Measurements from ENCODE around the gene NOXO1. TPM values are rescaled to one million over a fixed set of nuclear protein-coding genes. Genes with fewer than 3 reads are reported as not detected.
A peak's percentile ranks its signal among the peaks of the same experiment; 100 is the strongest.

NOXO1 gene
- total and polyA plus RNA-seq, 2 experiments from 2014 or later: 2.3 to 6.0 TPM

GRCh38 chr16:2019921-2020831 is 38.9 kb upstream of the NOXO1 start:
- Histone ChIP-seq H3K4me2 (peak overlapping the region; percentile 80), H3K9me3 (ENCODE audit: low read depth) (no peaks in the 10 kb centered on the region), H2AFZ (no peak overlapping the region), H4K20me1 (ENCODE audit: insufficient read depth, poor library complexity, severe bottlenecking) (no peaks in the 10 kb centered on the region), H3K27ac (no peak overlapping the region), H3K4me3 (no peak overlapping the region), H3K4me1 (ENCODE audit: insufficient read depth) (peaks cover 28% of the 10 kb centered on the region), H3K9me2 (replicated peaks; ENCODE audit: insufficient read depth) (no peaks in the 10 kb centered on the region), H3K27me3 (peaks cover 21% of the 10 kb centered on the region), H3K36me3 (replicated peaks; ENCODE audit: insufficient read depth, low read depth) (no peaks in the 10 kb centered on the region), H3K79me2 (no peaks in the 10 kb centered on the region)
- DNase-seq (ENCODE audit: low spot score): peak; percentile 48
- no peak for TF ChIP-seq CTCF (IDR thresholded peaks at IDR 0.05; ENCODE audit: poor library complexity)
- no peak for TF ChIP-seq EZH2phosphoT487 (IDR thresholded peaks at IDR 0.05; ENCODE audit: low read depth, severe bottlenecking, unreplicated experiment)
- no peak for TF ChIP-seq EZH2 (IDR thresholded peaks at IDR 0.05; ENCODE audit: borderline replicate concordance)
- 3% methylated on average over 56 of the region's 96 CpGs for WGBS (ENCODE audit: low lambda C conversion rate, missing lambda C conversion rate)

- Histone ChIP-seq H3K4me3 (no peak within 1 kb of the TSS), H3K27ac (no peak within 1 kb of the TSS), H3K27me3 (peaks cover 21% of the 10 kb centered on the region), H3K9me3 (ENCODE audit: low read depth) (no peaks in the 10 kb centered on the region), H3K79me2 (no peaks in the 10 kb centered on the region), H3K4me1 (ENCODE audit: insufficient read depth) (peaks cover 32% of the 10 kb centered on the region), H3K9me2 (replicated peaks; ENCODE audit: insufficient read depth) (no peaks in the 10 kb centered on the region), H3K36me3 (replicated peaks; ENCODE audit: insufficient read depth, low read depth) (no peaks in the 10 kb centered on the region), H4K20me1 (ENCODE audit: insufficient read depth, poor library complexity, severe bottlenecking) (no peaks in the 10 kb centered on the region), H3K4me2 (peak within 1 kb of the TSS; percentile 80), H2AFZ (no peak within 1 kb of the TSS)
- 14% methylated on average over 15 of the region's 33 CpGs for WGBS (ENCODE audit: low lambda C conversion rate, missing lambda C conversion rate)
- DNase-seq (ENCODE audit: low spot score): no peak
- no peak for TF ChIP-seq EZH2 (IDR thresholded peaks at IDR 0.05; ENCODE audit: borderline replicate concordance)
- no peak for TF ChIP-seq CTCF (IDR thresholded peaks at IDR 0.05; ENCODE audit: poor library complexity)
- TF ChIP-seq EZH2phosphoT487 (IDR thresholded peaks at IDR 0.05; ENCODE audit: low read depth, severe bottlenecking, unreplicated experiment): no peak
Observed at GRCh38 chr16:2019518-2019920, 38.2 kb upstream of the NOXO1 start, which contains the start of gene NPW. Gene NPW (plus strand): TSS chr16:2019785.

GRCh38 chr16:2016407-2016922 is 35.2 kb upstream of the NOXO1 start:
- Histone ChIP-seq H3K36me3 (replicated peaks; ENCODE audit: insufficient read depth, low read depth) (no peaks in the 10 kb centered on the region), H3K27me3 (peaks cover 21% of the 10 kb centered on the region), H3K4me1 (ENCODE audit: insufficient read depth) (peaks cover 17% of the 10 kb centered on the region), H3K9me2 (replicated peaks; ENCODE audit: insufficient read depth) (no peaks in the 10 kb centered on the region), H3K9me3 (ENCODE audit: low read depth) (no peaks in the 10 kb centered on the region), H3K4me3 (no peak overlapping the region), H3K79me2 (no peaks in the 10 kb centered on the region), H2AFZ (no peak overlapping the region), H4K20me1 (ENCODE audit: insufficient read depth, poor library complexity, severe bottlenecking) (no peaks in the 10 kb centered on the region), H3K27ac (no peak overlapping the region), H3K4me2 (no peak overlapping the region)
- no peak for DNase-seq (ENCODE audit: low spot score)
- 53% methylated on average over 13 of the region's 13 CpGs for WGBS (ENCODE audit: low lambda C conversion rate, missing lambda C conversion rate)
- TF ChIP-seq CTCF (IDR thresholded peaks at IDR 0.05; ENCODE audit: poor library complexity) (peak; percentile 35), EZH2phosphoT487 (IDR thresholded peaks at IDR 0.05; ENCODE audit: low read depth, severe bottlenecking, unreplicated experiment) (no peak)
